Caco-2 (cell line): ENCODE data around the gene FAM217B. TPM values are rescaled to one million over a fixed set of nuclear protein-coding genes. Genes with fewer than 3 reads are reported as not detected.

Experiments used
- BruUV-seq: library from RNA; stranded (reverse); fragments of 400-500 nt; replicated peaks from 2 replicates; lab custom pipeline; 2021; lab: Mats Ljungman, UMichigan
- CTCF ChIA-PET: fragments of 300-600 bp; sonication (Branson Sonifier 250); formaldehyde crosslinking; loops from one replicate; lab custom pipeline; 2022; ENCODE audit warnings: antibody characterized with exemption; lab: Charles Lee
- POLR2A ChIA-PET: fragments of 300-600 bp; sonication (Branson Sonifier 250); formaldehyde crosslinking; loops from one replicate; lab custom pipeline; 2022; ENCODE audit warnings: antibody characterized with exemption; lab: Charles Lee
- DNase-seq, 2 experiments: peaks; one replicate each; pipeline versions ENCODE4 v3.0.0 to v3.0.0-alpha.2; 2020 to 2022
- H3K27me3 ChIP-seq: replicated peaks from 2 replicates; pipeline ENCODE4 v1.6.0; 2011; ENCODE audit warnings: low read length; ENCODE audit not compliant: control insufficient read depth, insufficient read depth
- H3K36me3 ChIP-seq: 2 replicates; pipeline ENCODE4 v1.5.1; 2011; ENCODE audit warnings: low read length; ENCODE audit not compliant: control insufficient read depth, insufficient read depth
- H3K4me1 ChIP-seq: fragments of 250-450 bp; sonication (Bioruptor Pico); 2 replicates; pipeline ENCODE4 v1.5.1; 2020; ENCODE audit warnings: mild to moderate bottlenecking
- H3K4me3 ChIP-seq: 2 replicates; pipeline ENCODE4 v1.5.1; 2011; ENCODE audit warnings: low read depth, mild to moderate bottlenecking, control low read depth, low read length
- H3K9me3 ChIP-seq: fragments of 250-450 bp; sonication (Bioruptor Pico); 2 replicates; pipeline ENCODE4 v1.5.1; 2020; ENCODE audit warnings: mild to moderate bottlenecking, moderate library complexity
- H3K27ac Mint-ChIP-seq: one replicate; pipeline ENCODE4 v1.8.0; 2022; ENCODE audit warnings: mixed read lengths; ENCODE audit not compliant: unreplicated experiment
- H3K27me3 Mint-ChIP-seq: one replicate; pipeline ENCODE4 v1.8.0; 2022; ENCODE audit warnings: mixed read lengths; ENCODE audit not compliant: insufficient read depth, unreplicated experiment
- H3K36me3 Mint-ChIP-seq: one replicate; pipeline ENCODE4 v1.8.0; 2022; ENCODE audit warnings: mild to moderate bottlenecking, mixed read lengths; ENCODE audit not compliant: insufficient read depth, unreplicated experiment
- H3K4me1 Mint-ChIP-seq: one replicate; pipeline ENCODE4 v1.8.0; 2022; ENCODE audit warnings: low read depth, mixed read lengths; ENCODE audit not compliant: unreplicated experiment
- H3K4me3 Mint-ChIP-seq: one replicate; pipeline ENCODE4 v1.8.0; 2022; ENCODE audit warnings: mild to moderate bottlenecking, moderate library complexity, mixed read lengths; ENCODE audit not compliant: unreplicated experiment
- H3K9me3 Mint-ChIP-seq: one replicate; pipeline ENCODE4 v1.8.0; 2022; ENCODE audit warnings: mixed read lengths; ENCODE audit not compliant: unreplicated experiment
- CTCF ChIP-seq, 2 experiments: fragments of 200-600 bp in 1 of 2; IDR thresholded peaks; 1 replicate in 1 of 2; 2 replicates in 1 of 2; pipeline versions ENCODE4 v1.5.1 to v1.8.0; 2011 to 2022; ENCODE audit warnings: antibody characterized with exemption in 1 of 2, control low read depth in 1 of 2, inconsistent platforms in 1 of 2, low read depth in 1 of 2, low read length in 1 of 2, mild to moderate bottlenecking in 1 of 2, moderate library complexity in 1 of 2; ENCODE audit not compliant: insufficient read depth in 1 of 2, severe bottlenecking in 1 of 2, unreplicated experiment in 1 of 2
- intact Hi-C: fragments of 100-400 bp; cut with micrococcal nuclease; formaldehyde crosslinking; loops from one replicate; pipeline ENCODE4 v1.10.0; 2022; ENCODE audit not compliant: unreplicated experiment
- total RNA-seq: library from RNA; stranded (reverse); gene quantifications from 2 replicates; pipeline ENCODE4 v1.2.3, GENCODE V29; 2022

FAM217B gene
- total RNA-seq, 1 experiment from 2014 or later: 65.3 TPM

- peaks cover 30% of the 10 kb centered on the region for H3K4me1 Mint-ChIP-seq
- Histone ChIP-seq H3K4me3 (peak overlapping the region; percentile 73), H3K36me3 (no peaks in the 10 kb centered on the region), H3K27me3 (no peaks in the 10 kb centered on the region), H3K4me1 (peaks cover 21% of the 10 kb centered on the region), H3K9me3 (no peaks in the 10 kb centered on the region)
- POLR2A ChIA-PET: interaction anchor here (1.0 kb wide), 1 partner anchor 21 kb away, joined by 5 read pairs; no protein-coding TSS in a partner anchor
- H3K27me3 Mint-ChIP-seq: no peaks in the 10 kb centered on the region
- H3K36me3 Mint-ChIP-seq: peaks cover 30% of the 10 kb centered on the region
- H3K9me3 Mint-ChIP-seq: no peaks in the 10 kb centered on the region
- BruUV-seq: no TSS peak
- TF ChIP-seq CTCF (IDR thresholded peaks at IDR 0.05; ENCODE audit: insufficient read depth in 1 of 2, low read depth in 1 of 2, low read length in 1 of 2, severe bottlenecking in 1 of 2, unreplicated experiment in 1 of 2): peak; percentile 98 to 100
- peak; percentile 94 to 99 for DNase-seq
- H3K27ac Mint-ChIP-seq: peak overlapping the region; percentile 59
- peak overlapping the region; percentile 84 for H3K4me3 Mint-ChIP-seq
- intact Hi-C loops: no loop called here
- CTCF ChIA-PET: interaction anchor here (0.6 to 2.6 kb wide), 21 partner anchors 8 to 123 kb away, joined by 3 to 26 read pairs (median 4); partner anchors contain the start of gene CDH26
Observed at GRCh38 chr20:59933849-59934585, 6.2 kb upstream of the FAM217B start.

- DNase-seq: no peak
- H3K9me3 ChIP-seq: no peaks in the 10 kb centered on the region
- intact Hi-C loops: no loop called here
- BruUV-seq: no TSS peak
- ChIA-PET CTCF (interaction anchor here (2.6 kb wide), 1 partner anchor 20 kb away, joined by 26 read pairs; no protein-coding TSS in a partner anchor), POLR2A (no interaction called here)
- TF ChIP-seq CTCF (IDR thresholded peaks at IDR 0.05; ENCODE audit: insufficient read depth in 1 of 2, low read depth in 1 of 2, low read length in 1 of 2, severe bottlenecking in 1 of 2, unreplicated experiment in 1 of 2): no peak
- no peaks in the 10 kb centered on the region for H3K36me3 ChIP-seq
- Mint-ChIP-seq H3K4me3 (peak overlapping the region; percentile 84), H3K27ac (no peak overlapping the region), H3K36me3 (peaks cover 39% of the 10 kb centered on the region), H3K4me1 (peaks cover 28% of the 10 kb centered on the region), H3K27me3 (no peaks in the 10 kb centered on the region), H3K9me3 (no peaks in the 10 kb centered on the region)
- no peak overlapping the region for H3K4me3 ChIP-seq
- no peaks in the 10 kb centered on the region for H3K27me3 ChIP-seq
- peaks cover 19% of the 10 kb centered on the region for H3K4me1 ChIP-seq
Observed at GRCh38 chr20:59935457-59936185, 4.6 kb upstream of the FAM217B start.

GRCh38 chr20:59936409-59936808 lies 3.8 kb upstream of the FAM217B start:
- no peaks in the 10 kb centered on the region for H3K27me3 Mint-ChIP-seq
- H3K9me3 Mint-ChIP-seq: no peaks in the 10 kb centered on the region
- no TSS peak for BruUV-seq
- DNase-seq: no peak
- peaks cover 33% of the 10 kb centered on the region for H3K4me1 Mint-ChIP-seq
- intact Hi-C loops: no loop called here
- H3K4me3 Mint-ChIP-seq: no peak overlapping the region
- ChIA-PET CTCF (interaction anchor here (1.1 kb wide), 1 partner anchor 19 kb away, joined by 3 read pairs; no protein-coding TSS in a partner anchor), POLR2A (no interaction called here)
- Histone ChIP-seq H3K9me3 (no peaks in the 10 kb centered on the region), H3K36me3 (no peaks in the 10 kb centered on the region), H3K27me3 (no peaks in the 10 kb centered on the region), H3K4me3 (no peak overlapping the region), H3K4me1 (peaks cover 21% of the 10 kb centered on the region)
- H3K27ac Mint-ChIP-seq: no peak overlapping the region
- TF ChIP-seq CTCF (IDR thresholded peaks at IDR 0.05; ENCODE audit: insufficient read depth in 1 of 2, low read depth in 1 of 2, low read length in 1 of 2, severe bottlenecking in 1 of 2, unreplicated experiment in 1 of 2): no peak
- peaks cover 41% of the 10 kb centered on the region for H3K36me3 Mint-ChIP-seq
